ENCODE measurements around the gene DHX35.

The DHX35 gene

DNA sequence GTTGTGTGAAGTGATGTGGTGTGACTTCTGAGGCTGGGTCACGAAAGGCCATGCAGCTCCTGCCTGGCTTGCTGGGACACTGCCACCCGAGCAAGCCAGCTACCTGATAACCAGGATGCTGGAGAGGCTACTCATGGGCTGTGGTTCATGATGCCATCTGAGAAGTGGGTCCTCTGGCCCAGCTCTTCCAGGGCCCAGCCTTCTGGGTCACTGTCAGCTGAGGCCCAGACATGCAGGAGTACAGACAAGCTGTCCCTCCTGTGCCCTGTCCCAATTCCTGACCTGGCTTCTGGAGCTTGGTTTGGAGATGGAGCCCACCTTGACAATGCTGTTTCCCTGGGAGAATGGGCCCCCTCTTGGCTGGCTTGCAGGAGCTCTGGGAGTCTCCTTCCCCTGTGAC, 87.0 kb downstream of the DHX35 start:
- peak overlapping the region; percentile 68; the same call in 1 of the 2 replicates for H3K27ac ChIP-seq
- no peak for TF ChIP-seq ZFX (IDR thresholded peaks at IDR 0.05)
- TF ChIP-seq, protein P1, sequence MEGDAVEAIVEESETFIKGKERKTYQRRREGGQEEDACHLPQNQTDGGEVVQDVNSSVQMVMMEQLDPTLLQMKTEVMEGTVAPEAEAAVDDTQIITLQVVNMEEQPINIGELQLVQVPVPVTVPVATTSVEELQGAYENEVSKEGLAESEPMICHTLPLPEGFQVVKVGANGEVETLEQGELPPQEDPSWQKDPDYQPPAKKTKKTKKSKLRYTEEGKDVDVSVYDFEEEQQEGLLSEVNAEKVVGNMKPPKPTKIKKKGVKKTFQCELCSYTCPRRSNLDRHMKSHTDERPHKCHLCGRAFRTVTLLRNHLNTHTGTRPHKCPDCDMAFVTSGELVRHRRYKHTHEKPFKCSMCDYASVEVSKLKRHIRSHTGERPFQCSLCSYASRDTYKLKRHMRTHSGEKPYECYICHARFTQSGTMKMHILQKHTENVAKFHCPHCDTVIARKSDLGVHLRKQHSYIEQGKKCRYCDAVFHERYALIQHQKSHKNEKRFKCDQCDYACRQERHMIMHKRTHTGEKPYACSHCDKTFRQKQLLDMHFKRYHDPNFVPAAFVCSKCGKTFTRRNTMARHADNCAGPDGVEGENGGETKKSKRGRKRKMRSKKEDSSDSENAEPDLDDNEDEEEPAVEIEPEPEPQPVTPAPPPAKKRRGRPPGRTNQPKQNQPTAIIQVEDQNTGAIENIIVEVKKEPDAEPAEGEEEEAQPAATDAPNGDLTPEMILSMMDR (conservative IDR thresholded peaks at IDR 0.05) = no peak

- H3K27ac ChIP-seq = peak overlapping the region; percentile 68
- TF ChIP-seq, protein P1 (conservative IDR thresholded peaks at IDR 0.05) = peak; percentile 99
- no peak for TF ChIP-seq ZFX (IDR thresholded peaks at IDR 0.05)
These were observed 87.8 kb downstream of the DHX35 start for GRCh38 chr20:39049684-39050554.

- TF ChIP-seq, protein P1 (conservative IDR thresholded peaks at IDR 0.05) = no peak
These were observed 88.4 kb downstream of the DHX35 start for GRCh38 chr20:39050555-39050902.

GRCh38 chr20:39052676-39053075, 90.5 kb downstream of the DHX35 start:
- H3K27ac ChIP-seq = no peak overlapping the region
- TF ChIP-seq, protein P1 (conservative IDR thresholded peaks at IDR 0.05) = no peak
- no peak for TF ChIP-seq ZFX (IDR thresholded peaks at IDR 0.05)

More at GRCh38 chr20:39050555-39050902, 88.4 kb downstream of the DHX35 start:
- peak overlapping the region; percentile 68; the same call in 1 of the 2 replicates for H3K27ac ChIP-seq

GRCh38 chr20:39057143-39057542, 95.0 kb downstream of the DHX35 start:
- H3K27ac ChIP-seq = no peak overlapping the region
- TF ChIP-seq ZFX (IDR thresholded peaks at IDR 0.05) = no peak
- TF ChIP-seq, protein P1 (conservative IDR thresholded peaks at IDR 0.05) = no peak

DNA sequence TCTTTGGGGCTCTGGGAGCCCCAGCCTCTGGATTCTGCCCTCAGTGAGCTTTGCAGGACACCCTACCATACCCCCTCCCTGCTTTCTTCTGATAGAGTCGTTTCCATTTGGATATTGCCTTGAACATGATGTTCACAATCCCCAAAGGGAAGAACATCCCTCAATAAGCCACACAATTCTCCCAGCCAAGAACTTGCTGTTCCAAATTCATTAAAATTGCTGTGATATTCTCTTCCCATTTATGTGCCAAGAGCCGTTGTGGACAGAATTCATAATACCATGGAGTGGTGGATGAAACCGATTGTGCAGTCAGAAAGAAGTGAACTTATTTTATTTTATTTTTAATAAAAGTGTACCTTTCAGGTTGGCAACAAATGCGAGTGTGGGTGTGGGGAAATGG, 95.8 kb downstream of the DHX35 start:
- no peak overlapping the region for H3K27ac ChIP-seq
- no peak for TF ChIP-seq ZFX (IDR thresholded peaks at IDR 0.05)
- TF ChIP-seq, protein P1 (conservative IDR thresholded peaks at IDR 0.05) = no peak

GRCh38 chr20:39059036-39059435, 96.9 kb downstream of the DHX35 start:
- no peak for TF ChIP-seq ZFX (IDR thresholded peaks at IDR 0.05)
- TF ChIP-seq, protein P1 (conservative IDR thresholded peaks at IDR 0.05) = no peak
- no peak overlapping the region for H3K27ac ChIP-seq
